Kidney glomerular epithelial cell (primary cell): ENCODE measurements around the gene ARHGEF11.

Source experiments
- DNase-seq: peaks from one replicate; lab custom pipeline; 2025; lab: John Stamatoyannopoulos, UW

The ARHGEF11 gene

DNA sequence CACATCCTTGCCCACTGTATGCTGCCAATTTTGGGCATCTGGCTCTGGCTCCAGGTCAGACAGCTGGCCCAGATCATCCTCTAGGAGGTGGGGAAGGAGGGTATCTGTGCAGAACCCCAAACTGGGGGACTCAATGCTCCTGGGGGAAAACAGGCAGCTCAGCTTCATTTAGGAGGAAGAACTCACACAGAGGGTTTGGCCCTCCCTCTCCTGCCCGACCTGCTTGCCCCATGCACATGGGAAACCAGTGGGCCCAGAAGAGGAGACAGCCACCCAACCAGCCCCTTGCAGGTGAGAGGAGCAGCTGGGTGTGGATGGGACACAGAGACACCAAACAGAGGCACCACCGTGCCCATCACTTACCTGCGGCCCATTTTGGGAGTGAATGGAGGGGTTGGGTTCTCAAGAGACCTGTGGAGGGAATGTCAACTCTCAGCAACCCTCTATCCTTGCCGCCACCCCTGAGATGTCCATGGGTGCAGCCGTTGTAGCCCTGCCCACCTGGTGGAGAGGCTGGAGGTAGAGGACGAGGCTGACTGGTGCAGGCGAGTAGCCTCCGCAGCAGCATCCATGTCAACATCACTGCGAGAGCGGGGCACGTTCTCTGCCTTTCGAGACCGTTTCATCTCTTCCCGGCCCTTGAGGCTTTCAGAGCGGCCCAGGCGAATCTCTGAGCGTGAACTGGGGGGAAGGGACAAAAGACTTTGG, 97.6 kb downstream of the ARHGEF11 start:
- DNase-seq: no peak

DNA sequence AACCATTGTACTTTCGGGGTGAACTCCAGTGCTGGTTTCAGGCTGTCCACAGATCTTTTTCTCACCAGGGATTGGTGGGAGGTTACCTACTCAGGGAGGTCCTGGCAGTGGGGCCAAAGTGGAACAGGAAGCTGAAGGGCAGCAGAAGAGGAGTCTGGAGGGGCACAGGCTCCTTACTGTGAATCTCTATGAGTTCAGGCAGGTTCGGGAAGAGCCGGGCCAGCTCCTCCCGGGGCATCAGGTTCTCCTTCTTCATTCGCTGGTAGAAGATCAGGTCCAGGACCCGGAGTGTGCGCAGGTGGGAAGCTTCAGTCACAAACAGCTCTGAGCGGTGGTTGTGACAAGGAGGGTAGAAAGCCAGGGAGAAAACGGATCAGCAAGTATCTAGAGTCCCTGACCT, 98.4 kb downstream of the ARHGEF11 start:
- no peak for DNase-seq

DNA sequence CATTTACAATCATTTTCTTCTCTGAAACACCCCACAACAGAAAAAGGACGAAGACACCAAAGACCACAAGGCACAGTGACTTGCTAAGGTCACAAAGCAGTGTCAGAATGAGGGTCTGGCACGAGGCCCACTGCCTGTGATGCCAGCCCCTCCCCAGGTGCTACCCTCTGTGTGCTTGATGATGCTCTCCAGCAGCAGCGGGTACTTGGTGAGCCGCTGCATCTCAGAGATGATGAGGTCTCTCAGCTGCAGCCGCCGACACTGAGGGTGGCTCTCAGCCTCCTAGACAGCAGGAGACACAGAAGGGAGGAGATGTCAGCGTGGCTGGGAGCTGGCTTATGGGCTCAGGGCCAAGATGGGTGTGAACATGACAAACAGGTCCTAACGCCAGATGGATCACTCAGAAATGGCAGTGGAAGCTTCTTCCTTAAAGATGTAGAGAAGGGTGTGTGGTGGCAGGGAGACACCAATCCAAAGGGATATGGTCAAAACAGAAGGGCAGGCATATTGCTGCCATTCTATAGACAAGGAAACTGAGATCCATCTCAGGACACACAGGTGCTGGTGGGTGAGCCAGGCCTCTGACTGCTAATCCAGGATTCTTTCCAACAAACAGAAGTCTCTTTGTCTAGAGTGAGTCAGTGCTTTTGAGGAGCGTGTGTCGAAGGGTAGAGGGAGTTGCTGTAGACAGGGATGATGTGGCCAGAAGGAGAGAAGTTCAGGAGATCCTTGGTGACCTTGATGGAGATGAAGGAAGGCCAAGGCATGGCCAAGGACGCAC, 99.5 kb downstream of the ARHGEF11 start:
- DNase-seq: no peak

DNA sequence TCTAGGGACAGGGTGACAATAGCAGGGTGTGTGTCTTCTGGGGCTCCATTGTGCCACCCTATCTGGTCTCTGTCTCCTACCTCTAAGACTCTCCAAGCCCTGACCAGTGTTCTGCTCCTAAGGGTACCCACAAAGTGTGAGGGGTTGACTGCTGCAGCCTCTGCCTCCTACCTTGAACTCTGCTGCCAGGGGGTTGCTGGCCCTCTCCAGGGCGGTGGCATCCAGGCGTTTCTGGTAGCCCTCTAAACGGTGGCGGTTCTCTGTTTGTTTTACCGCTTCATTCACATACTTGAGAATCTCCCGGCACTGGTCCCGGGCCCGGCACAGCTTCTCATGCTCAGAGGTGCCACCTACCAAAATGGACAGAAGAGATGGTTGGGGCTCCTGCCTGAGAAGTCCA, 100.7 kb downstream of the ARHGEF11 start:
- no peak for DNase-seq

DNA sequence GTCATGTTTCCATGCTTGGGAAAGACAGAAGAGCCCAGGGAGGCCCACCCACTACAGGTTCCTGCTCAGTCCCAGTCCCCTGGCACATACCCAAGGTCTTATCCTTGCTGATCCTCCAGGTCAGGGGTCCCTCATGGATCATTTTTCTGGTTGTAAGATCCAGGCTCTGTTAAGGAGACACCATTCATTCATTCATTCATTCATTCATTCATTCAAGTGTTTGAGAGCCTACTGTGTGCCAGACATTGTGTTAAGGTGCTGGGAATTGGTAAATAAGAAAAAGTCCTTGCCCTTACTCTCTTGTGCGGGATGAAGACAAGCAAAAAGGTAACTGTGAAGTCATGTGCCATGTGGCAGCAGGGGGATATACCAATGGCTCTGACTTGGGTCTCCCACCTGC, 101.3 kb downstream of the ARHGEF11 start:
- DNase-seq: no peak

DNA sequence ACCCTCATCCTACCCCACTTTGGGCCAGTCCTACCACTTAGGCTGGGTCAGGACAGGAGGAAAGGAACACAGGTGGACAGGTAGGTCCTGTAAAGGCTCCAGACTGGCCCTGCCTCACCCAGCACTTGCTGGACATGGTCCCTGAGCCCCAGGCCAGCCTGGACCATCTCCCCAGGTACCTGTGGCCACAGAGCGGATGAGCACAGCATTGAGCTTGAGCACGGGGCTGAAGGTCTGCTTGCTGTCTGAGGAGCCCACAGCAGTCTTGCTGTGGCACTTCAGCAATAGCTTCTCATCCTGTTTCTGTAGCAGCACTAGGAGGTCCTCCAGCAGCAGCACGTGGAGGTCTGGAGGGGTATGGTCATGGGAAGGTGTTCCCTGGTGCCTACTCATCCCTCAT, 101.8 kb downstream of the ARHGEF11 start:
- no peak for DNase-seq

DNA sequence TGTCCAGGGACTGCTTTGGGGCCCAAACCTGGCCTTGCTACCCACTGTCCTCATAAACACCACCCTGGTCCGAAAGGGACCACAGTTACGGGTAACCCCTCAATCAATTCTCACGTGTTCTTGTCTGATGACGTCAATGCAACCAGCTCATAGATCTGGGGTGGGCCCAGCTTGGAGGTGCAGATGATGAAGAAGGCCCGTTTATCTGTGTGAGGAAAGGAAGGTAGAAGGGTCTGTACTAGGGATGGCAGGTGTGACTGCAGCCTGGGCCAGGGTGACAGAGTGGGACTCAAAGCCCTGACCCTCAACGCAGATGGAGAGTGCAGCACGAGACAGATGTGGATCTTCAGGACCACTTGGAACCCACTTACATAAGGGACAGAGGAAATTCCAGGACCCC, 103.0 kb downstream of the ARHGEF11 start:
- DNase-seq: no peak

DNA sequence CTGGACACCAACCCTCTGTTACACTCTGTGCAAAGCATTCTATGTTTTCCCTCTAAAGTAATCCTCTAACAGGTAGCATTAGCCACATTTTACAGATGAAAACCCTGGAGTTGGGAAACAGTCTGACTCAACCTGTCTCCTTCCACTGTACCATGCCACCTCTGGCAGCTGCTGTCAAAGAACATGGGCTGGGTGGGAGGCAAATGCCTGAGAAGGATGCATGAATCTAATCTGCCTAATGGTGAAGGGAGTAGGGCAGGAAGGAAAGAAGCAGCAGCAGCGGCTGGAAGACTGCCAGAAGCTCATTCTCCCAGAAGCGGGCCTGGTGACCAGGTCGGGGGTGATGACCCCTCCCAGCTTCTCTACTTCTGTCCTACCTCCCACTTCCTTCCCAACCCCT, 103.4 kb downstream of the ARHGEF11 start:
- no peak for DNase-seq

DNA sequence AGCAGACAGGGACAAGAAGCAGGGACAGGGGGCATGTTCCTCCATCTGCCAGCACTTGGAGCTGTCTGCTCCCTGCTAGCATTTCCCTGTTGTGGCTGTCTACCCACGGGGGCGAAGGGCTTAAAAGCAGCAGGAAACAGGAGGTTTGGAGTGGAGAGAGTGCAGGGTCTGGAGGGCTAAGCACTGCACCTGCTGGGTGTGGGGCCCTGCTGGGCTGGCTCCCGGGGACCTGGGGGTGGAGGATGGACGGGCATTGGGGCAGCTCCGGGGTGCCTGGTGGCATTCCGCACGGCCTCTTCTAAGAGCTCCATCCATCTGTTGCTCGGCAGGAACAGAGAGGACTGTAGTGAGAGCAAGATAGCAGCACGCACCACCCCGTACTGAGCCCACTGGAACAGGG, 103.9 kb downstream of the ARHGEF11 start:
- DNase-seq: no peak

DNA sequence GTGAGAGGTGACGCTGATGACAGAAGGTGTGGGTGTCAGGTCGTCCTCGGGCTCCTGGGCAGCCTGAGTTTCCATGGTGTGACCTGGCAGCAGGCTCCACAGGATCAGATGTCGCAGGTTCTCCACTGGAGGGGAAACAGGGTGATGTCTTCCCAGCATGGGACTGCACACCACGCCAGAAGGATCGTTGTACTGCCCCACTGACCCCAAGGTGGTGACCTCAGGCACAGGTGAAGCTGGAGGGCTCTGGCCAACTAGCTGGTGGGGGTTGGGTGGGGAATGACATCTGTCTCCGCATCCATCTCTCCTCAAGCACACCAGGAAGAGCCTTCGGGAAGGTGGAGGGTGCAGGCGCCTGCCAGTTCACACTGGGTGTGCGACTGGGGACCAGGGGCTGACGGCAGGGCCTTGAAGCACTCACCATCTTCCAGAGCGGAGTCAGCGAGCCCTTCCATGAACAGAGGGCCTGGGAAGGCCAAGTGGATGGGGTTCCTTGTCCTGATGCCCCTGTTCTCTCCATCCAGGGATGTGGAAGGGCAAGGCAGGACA, 105.7 kb downstream of the ARHGEF11 start:
- no peak for DNase-seq

DNA sequence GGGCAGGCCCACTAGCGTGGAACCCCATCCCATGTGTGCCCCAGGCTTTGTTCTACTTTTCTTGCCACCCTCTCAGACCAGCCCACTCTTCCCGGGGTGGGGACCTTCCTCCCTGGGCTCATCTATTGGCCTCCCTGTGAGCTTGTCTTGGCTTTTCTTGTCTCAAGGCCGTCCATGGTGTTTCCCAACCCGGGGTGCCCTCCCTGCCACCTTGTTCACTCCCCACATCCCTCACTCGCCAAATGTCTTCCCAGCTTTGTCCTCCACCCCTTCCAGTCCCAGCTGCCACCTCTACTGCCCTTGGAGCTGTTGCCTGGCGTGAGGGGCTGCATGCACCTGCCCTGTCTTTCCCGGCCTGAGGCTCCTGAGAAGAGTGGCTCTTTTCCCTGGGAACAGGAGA, 106.7 kb downstream of the ARHGEF11 start:
- DNase-seq: no peak

DNA sequence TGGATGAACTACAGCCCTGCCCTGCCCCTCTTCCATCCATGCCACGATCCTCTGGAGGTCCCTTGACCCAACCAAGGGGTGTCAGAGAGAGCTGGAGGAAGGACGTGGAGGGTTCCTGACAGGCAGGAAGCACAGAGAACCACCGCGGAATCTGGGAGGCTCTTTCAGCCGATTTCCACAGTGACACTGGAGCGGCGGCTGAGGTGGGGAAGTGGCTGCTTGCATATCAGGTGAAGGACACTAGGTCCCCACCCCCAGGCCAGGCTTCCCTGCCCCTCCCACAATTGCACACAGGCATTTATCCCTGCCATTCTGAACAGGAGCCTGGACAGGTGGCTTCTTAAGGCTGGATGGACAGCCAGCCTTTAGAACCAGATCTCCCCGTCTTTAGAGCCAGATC, 107.7 kb downstream of the ARHGEF11 start:
- no peak for DNase-seq

DNA sequence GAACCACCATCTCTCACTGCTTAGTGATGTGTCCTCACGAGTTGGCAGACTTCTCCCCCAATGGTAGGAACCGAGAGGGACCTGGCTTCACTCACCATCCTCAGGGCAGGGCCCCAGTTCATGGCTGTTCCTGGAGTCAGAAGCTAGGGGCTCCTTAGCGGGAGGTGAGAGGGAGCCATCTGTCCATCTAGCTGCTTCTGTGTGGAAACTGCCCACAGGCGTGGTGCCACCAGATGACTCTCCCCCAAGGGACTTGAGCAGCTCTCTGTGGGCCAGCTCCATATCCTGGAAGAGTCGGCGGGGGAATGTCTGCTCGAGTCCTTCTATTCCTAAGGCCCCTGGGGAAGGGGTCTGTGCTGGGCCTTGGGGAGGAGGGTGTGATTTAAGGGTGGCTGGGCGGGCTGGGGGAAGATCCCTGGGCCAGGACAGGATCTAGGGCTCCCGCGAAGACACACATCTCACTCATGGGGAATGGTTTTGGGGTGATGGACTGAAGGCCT, 108.8 kb downstream of the ARHGEF11 start:
- DNase-seq: no peak

DNA sequence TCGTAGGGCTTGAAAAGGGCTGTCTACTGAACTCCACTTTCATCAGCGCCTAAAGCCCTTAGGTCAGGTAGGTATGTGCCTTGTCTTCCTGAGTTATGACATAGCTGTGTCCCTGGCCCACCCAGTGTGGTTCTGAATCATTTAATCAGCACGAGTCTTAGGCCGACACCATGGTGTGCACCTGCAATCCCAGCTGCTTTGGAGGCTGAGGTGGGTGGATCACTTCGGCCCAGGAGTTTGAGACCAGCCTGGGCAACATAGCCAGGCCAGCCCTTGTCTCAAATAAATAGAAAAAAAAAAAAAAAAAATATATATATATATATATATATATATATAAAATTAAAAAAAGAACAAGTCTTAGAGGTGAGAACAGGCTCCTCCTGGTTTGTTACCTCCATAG, 109.4 kb downstream of the ARHGEF11 start:
- no peak for DNase-seq

DNA sequence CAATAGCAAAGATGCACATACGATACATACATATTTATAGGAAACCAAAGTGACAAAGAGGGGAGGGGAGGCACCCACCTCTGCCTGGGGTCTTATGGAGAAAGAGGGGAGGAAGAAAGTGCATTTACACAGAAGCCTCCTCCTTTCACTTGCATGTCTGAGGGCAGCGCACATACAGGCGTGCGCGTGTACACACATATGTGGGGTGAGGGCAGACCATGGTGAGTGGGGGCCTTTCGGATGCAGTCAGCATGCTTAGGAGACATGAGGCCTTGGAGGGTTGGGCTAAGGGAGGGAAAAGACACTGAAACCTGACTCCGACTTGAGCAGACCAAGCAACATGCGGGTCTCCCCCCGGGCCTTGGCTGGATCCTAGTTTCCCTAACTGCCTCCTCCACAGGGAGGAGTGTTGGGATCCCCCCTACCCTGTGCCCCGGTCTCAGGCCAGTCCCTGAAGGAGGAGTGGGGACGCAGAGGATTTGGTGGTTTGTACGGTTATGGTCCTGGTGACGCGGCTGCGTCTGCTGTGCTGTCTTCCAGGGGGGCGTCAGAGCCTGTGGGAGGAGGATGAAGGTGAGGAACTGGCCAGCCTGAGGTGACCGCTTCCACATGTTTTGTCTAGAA, 109.9 kb downstream of the ARHGEF11 start:
- no peak for DNase-seq

DNA sequence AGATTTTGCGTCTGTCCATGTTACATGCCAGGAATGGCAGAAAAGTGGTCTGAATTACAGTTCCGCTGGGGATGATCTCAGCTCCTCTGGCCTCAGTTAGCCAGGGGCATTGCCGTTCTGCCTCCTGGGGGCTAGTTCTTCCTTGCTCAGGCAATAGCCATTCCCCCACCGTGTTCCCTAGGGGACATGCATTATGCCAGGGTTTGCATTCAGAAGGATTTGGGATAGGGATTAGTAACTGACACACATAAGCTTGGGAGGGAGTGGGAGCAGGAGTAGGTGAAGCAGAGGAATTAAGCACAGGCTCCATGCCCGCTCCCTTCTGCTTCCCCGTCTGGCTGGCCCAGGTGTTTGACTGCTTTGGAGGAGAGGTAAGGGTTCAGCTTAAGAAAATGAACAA, 112.4 kb downstream of the ARHGEF11 start:
- no peak for DNase-seq

DNA sequence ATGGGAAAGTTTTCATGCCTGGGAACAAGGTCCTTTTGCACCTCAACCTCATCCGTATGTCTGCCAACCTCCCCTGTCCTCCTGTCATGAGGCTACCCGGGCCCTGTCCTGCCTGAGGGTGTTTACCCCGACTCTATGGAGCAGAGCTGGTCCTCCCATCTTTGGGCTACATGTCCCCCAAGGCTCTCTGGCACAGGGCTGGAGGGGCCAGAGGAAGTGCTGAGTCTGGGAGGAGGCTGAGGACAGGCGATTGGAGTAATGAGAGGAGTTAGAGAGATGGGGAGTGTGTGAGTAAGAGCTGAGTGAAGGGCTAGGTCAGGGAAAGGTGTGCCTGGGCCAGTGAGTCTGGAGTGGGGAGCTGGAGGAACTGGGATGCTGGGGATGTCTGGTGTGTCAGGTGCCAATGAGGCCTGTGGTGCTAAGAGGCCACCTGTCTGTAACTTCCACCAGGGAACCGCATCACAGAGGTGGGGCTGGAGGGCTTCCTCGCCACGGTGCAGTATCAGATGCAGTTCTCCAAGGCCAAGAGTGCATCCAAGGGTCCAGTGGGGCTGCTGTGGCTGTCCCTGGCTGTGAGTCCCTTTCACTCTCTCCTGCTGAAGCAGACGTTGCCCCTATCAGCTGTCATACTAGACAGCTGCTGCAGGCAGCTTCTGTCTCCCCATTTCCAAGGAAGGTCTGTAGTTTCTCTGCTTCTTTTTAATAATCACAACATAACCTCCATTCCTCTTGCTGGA, 113.4 kb downstream of the ARHGEF11 start:
- DNase-seq: no peak

DNA sequence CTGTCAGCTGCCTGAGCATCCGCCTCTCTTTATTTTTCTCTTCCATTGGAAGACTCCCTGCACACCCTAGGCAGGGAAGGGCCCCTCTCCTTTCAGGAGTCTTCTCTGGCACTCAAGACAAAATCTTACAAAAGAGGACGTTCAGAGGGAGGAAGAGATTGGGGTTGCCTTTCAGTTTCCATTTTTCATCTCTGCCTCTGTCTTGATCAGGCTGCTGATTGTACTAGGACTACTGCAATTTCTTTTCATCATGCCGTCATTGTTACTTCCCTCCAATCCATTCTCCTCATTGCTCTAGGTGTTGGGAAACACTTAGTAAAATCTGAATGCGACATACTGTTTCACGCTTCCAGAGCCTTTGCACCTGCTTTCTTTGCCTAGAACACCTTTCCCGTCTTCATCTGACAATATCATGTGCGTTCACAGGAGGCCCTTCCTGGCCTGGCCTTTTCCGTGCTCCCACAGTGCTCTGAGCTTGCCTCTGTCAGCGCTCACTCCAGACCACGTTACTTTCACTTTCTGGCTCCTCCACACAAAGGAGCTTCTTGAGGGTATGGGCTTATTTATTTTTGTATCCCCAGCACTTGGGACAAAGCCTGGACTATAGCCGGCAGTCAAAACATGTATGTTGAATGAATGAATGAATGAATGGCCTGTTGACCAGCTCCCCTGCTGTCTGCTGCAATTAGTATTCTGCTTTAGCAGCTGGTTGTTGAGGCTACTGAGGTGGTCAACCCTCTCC, 114.2 kb downstream of the ARHGEF11 start:
- DNase-seq: no peak

DNA sequence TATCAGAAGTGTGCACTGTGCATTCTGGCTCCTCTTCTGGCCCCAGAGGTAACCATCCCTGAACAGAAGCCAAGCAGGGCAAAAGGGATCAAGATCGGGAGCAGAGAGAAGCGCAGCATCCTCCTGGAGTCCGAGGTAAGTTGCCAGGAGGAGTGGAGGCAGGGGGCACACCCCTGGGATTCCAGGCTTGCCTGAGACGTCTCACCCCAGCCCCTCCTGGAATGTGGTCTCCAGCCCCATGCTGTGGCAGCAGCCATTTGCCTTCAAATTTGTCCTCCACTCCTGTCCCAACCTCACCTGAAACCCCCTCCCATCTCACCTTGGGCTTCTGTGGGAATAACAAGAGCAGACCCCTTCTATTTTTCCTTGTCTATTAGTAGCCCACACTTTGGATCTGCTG, 115.1 kb downstream of the ARHGEF11 start:
- DNase-seq: no peak

DNA sequence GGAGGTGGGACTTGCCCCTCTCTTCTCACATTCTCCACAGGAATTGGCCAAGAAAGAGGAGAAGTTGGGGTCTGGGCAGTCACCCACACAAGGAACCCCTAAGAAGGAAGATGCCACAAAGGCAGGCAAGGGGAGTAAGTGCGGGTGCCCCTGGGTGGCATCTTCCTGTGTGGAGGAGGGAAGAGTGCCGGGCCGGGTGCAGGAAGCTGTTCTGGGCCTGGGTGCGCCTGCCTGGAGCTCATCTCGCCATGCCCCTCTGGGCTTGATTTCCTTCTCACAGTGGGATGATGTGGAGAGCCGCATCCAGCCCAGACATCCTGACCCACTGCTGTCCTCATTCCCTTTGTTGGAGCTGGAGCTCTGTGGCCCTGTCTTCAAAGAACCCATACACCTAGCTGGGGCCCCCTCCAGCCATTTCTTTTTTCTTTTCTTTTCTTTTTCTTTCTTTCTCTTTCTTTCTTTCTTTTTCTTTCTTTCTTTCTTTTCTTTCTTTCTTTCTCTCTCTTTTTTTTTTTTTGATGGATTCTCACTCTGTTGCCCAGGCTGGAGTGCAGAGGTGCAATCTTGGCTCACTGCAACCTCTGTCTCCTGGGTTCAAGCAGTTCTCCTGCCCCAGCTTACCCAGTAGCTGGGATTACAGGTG, 115.8 kb downstream of the ARHGEF11 start:
- no peak for DNase-seq

DNA sequence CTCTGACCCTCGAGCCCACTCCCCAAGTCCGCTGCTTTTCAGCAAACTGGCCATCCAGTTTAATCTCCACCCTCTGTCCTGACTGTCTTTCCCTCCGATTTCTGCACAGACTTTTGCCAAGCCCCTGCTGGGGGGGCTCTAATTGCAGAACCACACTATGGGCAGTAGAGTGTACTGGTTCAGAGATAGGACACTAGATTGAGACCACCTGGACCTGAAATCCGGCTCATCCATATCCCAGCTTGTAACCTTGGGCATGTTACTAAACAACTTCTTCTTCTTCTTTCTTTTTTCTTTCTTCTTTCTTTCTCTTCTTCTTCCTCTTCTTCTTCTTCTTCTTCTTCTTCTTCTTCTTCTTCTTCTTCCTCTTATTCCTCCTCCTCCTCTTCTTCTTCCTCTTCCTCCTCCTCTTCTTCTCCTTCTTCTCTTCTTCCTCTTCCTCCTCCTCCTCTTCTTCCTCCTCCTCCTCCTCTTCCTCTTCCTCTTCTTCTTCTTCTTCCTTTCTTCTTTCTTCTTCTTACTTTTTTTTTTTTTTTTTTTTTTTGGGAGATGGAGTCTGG, 117.4 kb downstream of the ARHGEF11 start:
- DNase-seq: no peak
